ENCODE measurements around the gene FBXO15. TPM values are rescaled to one million over a fixed set of nuclear protein-coding genes. Genes with fewer than 3 reads are reported as not detected.

Gene FBXO15
- total RNA-seq, 2 donors from 2014 or later, result not detected

DNA sequence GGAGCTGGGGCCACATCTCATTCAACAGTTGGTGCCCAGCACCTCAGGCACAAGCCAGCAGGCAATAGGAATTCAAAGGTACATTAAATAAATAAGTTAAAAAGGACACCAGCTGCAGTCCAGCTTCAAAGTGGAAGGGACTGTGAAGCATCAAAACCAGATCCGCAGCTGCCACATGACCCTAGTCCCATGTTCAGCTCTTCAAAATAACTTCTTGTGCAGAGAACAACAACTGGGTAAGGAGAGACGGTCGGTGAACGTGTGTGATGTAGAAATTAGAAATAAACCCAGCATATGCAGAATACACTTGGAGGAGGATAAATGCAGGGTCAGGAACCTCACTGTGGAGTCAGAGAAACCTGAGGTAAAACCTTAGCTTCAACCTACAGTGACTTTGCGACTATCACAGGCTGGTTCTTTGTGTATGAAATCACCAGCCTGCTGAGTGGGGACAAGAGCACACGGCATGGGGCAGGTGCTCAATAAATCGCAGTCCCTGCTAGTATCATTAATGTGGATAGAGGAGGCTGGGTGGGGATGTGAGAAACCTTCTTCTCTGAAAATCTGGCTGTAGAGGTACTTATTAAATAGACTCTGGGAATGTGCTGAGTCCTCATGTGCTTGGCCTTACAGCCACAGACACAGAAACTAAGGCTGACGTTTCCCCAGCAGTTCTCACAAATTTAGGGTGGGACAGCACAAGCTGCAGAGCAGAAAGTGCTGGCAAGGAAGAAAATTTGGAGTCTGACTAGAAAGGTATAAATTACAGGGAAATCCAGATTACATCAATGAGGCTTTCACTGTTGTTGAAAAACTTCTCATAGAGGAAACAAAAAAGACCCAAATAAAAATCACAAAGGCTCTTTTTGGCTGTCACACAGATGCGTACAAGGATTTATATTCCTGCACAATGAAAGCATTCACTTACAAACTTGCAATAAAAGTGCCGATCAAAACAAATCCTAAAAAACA lies 20.7 kb downstream of the FBXO15 start:
- intact Hi-C loops (cut with DNase I), result no loop called here
- no peak for DNase-seq (ENCODE audit: low spot score)

- intact Hi-C loops (cut with DNase I), result no loop called here
- no peak for DNase-seq (ENCODE audit: low spot score)
Measured at GRCh38 chr18:74124642-74125041, 23.0 kb downstream of the FBXO15 start.

GRCh38 chr18:74123200-74123599 lies 24.4 kb downstream of the FBXO15 start:
- intact Hi-C loops (cut with DNase I), result no loop called here
- no peak for DNase-seq (ENCODE audit: low spot score)

DNA sequence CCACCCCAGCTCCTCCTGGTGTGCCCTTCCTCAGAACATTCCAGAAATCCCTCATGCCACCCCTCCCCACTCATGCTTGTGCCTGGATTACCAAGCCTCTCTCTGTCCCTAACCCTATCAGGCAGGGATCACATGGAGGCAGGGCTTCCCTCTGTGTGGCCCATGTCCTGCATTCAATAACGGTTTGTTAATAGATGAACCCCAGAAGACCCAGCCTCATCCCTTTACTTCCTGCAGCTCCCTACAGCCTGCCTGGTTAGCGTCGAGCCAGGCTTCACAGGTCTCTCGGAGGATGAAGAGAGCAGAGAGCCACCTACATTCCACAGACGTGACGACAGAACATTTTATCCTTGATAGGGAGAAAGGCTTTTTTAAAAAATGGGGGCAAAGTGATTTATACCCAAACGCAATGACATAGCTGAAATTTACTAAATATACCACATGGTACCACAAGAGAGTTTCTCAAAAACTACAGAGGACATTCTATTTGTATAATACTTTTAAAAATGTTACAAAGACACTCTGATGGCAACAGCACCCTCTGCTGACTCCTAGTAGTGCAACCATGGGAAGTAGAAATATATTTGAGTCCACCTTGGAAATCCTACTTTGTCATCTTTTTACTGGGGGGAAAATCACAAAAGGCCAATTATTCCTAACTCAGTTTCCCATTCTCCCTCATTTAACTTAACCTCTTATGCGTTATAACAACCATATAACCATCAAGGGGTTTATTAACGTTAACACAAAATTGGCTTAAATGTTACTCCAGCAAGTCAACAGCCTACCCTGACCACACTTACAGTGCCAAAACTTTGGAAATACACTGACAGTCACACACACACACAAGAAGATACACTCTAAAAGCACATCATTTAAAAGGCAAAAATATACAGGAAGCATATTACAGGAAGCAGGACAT lies 30.7 kb downstream of the FBXO15 start:
- intact Hi-C loops (cut with DNase I), result no loop called here
- no peak for DNase-seq (ENCODE audit: low spot score)

GRCh38 chr18:74115046-74115445 lies 32.6 kb downstream of the FBXO15 start:
- DNase-seq (ENCODE audit: low spot score), result no peak
- intact Hi-C loops (cut with DNase I), result no loop called here

- DNase-seq (ENCODE audit: low spot score), result no peak
- intact Hi-C loops (cut with DNase I), result no loop called here
Measured at GRCh38 chr18:74114116-74114515, 33.5 kb downstream of the FBXO15 start.

GRCh38 chr18:74113711-74114110 lies 33.9 kb downstream of the FBXO15 start:
- intact Hi-C loops (cut with DNase I), result no loop called here
- no peak for DNase-seq (ENCODE audit: low spot score)

GRCh38 chr18:74110976-74111375 lies 36.7 kb downstream of the FBXO15 start:
- intact Hi-C loops (cut with DNase I), result no loop called here
- no peak for DNase-seq (ENCODE audit: low spot score)

DNA sequence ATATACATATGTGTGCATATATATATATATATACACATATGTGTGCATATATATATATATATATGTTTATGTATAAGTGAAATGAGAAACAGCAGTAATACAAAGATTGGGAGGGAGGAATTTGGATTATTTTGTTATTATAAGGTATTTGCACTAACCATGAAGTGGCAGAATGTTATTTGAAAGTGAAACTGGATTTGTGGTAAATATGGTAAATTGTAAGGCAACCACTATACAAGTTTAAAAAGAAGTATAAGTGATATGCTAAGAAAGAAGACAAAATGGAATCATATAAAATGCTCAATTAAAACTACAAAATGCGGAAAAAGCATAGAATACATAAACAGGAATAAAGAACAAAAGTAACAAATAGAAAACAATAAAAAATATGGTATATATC lies 37.5 kb downstream of the FBXO15 start:
- DNase-seq (ENCODE audit: low spot score), result no peak
- intact Hi-C loops (cut with DNase I), result no loop called here

GRCh38 chr18:74108460-74108859 lies 39.2 kb downstream of the FBXO15 start:
- DNase-seq (ENCODE audit: low spot score), result no peak
- intact Hi-C loops (cut with DNase I), result no loop called here

GRCh38 chr18:74097803-74098202 lies 49.8 kb downstream of the FBXO15 start:
- DNase-seq (ENCODE audit: low spot score), result no peak
- intact Hi-C loops (cut with DNase I), result no loop called here

- DNase-seq (ENCODE audit: low spot score), result no peak
- intact Hi-C loops (cut with DNase I), result no loop called here
Measured at GRCh38 chr18:74092922-74093321, 54.7 kb downstream of the FBXO15 start.

GRCh38 chr18:74084184-74084855 lies 63.3 kb downstream of the FBXO15 start:
- intact Hi-C loops (cut with DNase I), result no loop called here
- no peak for DNase-seq (ENCODE audit: low spot score)

DNA sequence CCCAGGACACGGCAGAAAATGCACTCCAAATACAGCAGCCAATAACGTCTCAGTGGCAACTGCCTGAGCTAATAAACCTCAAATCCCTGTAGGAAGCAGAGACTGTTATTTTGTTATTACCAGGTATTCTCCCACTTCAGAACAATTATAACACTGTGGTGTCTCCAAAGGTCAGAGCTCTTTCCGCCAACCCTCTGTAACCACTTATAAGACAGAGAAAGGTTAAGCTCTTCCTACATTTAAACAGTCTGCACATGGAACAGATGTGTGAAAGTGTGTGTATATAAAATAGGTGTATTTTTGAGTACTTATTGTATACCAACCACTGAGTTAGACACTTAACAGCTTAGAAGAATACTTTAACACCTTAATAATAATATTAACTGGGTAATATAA lies 64.1 kb downstream of the FBXO15 start:
- no peak for DNase-seq (ENCODE audit: low spot score)
- intact Hi-C loops (cut with DNase I), result no loop called here

- DNase-seq (ENCODE audit: low spot score), result no peak
- intact Hi-C loops (cut with DNase I), result no loop called here
Measured at GRCh38 chr18:74082742-74083556, 64.7 kb downstream of the FBXO15 start.

DNA sequence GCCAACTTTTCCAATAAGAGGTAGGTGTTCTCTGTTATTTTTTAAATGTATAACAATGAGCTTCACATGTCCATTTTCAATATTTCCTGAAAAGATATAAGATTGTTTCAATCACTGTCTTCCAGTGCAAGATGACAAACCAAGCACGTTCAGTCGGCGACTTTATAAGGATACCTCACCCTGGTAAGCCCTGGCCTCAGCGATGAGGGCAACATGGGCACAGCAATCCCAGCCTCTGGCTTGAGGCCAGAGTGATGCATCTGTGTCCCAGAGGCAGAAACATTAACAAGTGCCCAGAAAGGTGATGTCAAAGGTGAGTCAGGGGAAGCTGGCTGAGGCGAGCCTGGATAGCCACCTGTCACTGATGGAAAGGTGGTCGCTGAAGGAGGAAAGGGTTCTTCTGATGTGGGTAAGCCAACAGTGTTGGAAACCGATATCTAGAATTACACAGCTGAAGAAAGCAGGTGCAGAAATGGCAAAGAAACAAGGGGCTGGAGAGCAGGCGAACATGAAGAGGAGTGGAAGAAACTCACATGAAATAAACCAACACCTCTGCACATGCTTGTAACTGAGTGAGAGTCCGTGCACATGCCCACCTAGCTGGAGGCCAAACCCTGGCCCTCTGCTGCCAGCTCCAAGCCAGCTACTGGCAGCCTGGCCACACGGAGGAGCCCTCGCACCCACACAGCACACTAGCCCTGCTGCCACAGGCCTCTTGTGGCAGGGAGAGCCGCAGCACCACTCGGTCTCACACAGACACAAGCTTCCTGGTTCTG lies 65.5 kb downstream of the FBXO15 start:
- no peak for DNase-seq (ENCODE audit: low spot score)
- intact Hi-C loops (cut with DNase I), result no loop called here

GRCh38 chr18:74078257-74078656 lies 69.4 kb downstream of the FBXO15 start:
- intact Hi-C loops (cut with DNase I), result no loop called here
- DNase-seq (ENCODE audit: low spot score), result no peak
